CD8-positive, alpha-beta memory T cell (primary cell): ENCODE data around the gene ALKBH7. TPM values are rescaled to one million over a fixed set of nuclear protein-coding genes. Genes with fewer than 3 reads are reported as not detected.
A peak's percentile ranks its signal among the peaks of the same experiment; 100 is the strongest.
"Not testable (repeated sequence)": the region's sequence is repeated elsewhere in the genome, so short reads cannot be mapped to it uniquely, and the experiment has no call there.

Experiments used
- CTCF ChIA-PET: fragments of 350-600 bp; sonication (Branson Sonifier 250); formaldehyde crosslinking; loops from one replicate; lab custom pipeline; 2021; ENCODE audit warnings: antibody characterized with exemption; lab: Charles Lee
- POLR2A ChIA-PET: fragments of 350-600 bp; sonication (Branson Sonifier 250); formaldehyde crosslinking; loops from one replicate; lab custom pipeline; 2021; ENCODE audit warnings: antibody characterized with exemption; lab: Charles Lee
- DNase-seq, 5 donors: peaks; one replicate each; pipeline versions ENCODE4 v3.0.0 to v3.0.0-alpha.2; 2020 to 2022; ENCODE audit warnings: mixed read lengths in 1 of 5
- H3K27ac ChIP-seq: one replicate; pipeline ENCODE4 v1.7.0; 2013; ENCODE audit warnings: low read depth, mild to moderate bottlenecking, low read length, moderate library complexity
- H3K27me3 ChIP-seq: 2 replicates; pipeline ENCODE4 v1.7.0; 2013; ENCODE audit warnings: low read length, mild to moderate bottlenecking; ENCODE audit not compliant: insufficient read depth, poor library complexity, severe bottlenecking
- H3K36me3 ChIP-seq: 2 replicates; pipeline ENCODE4 v1.7.0; 2013; ENCODE audit warnings: mild to moderate bottlenecking, low read length, moderate library complexity; ENCODE audit not compliant: insufficient read depth
- H3K4me1 ChIP-seq: 2 replicates; pipeline ENCODE4 v1.7.0; 2013; ENCODE audit warnings: mild to moderate bottlenecking, low read length, moderate library complexity; ENCODE audit not compliant: insufficient read depth
- H3K4me3 ChIP-seq: 2 replicates; pipeline ENCODE4 v1.7.0; 2013; ENCODE audit warnings: mild to moderate bottlenecking, low read length
- H3K9me3 ChIP-seq: 2 replicates; pipeline ENCODE4 v1.7.0; 2013; ENCODE audit warnings: mild to moderate bottlenecking, low read length
- H3K27ac Mint-ChIP-seq, 8 donors: one replicate each; pipeline ENCODE4 v1.8.0; 2020 to 2021; ENCODE audit warnings: mixed read lengths in 8 of 8, mild to moderate bottlenecking in 6 of 8, inconsistent platforms in 3 of 8, moderate library complexity in 3 of 8
- H3K27me3 Mint-ChIP-seq, 2 donors: one replicate each; pipeline ENCODE4 v1.8.0; 2020 to 2021; ENCODE audit warnings: mixed read lengths in 2 of 2, mild to moderate bottlenecking in 1 of 2, moderate library complexity in 1 of 2
- H3K36me3 Mint-ChIP-seq, 3 donors: one replicate each; pipeline ENCODE4 v1.8.0; 2020 to 2021; ENCODE audit warnings: mixed read lengths in 3 of 3, inconsistent platforms in 1 of 3, mild to moderate bottlenecking in 1 of 3
- H3K4me1 Mint-ChIP-seq, 3 donors: one replicate each; pipeline ENCODE4 v1.8.0; 2020 to 2021; ENCODE audit warnings: mixed read lengths in 3 of 3, inconsistent platforms in 1 of 3, mild to moderate bottlenecking in 1 of 3
- H3K4me3 Mint-ChIP-seq, 7 donors: one replicate each; pipeline ENCODE4 v1.8.0; 2020 to 2021; ENCODE audit warnings: mixed read lengths in 7 of 7, mild to moderate bottlenecking in 6 of 7, moderate library complexity in 4 of 7, inconsistent platforms in 2 of 7
- H3K9me3 Mint-ChIP-seq, 5 donors: one replicate each; pipeline ENCODE4 v1.8.0; 2020 to 2022; ENCODE audit warnings: mixed read lengths in 5 of 5, mild to moderate bottlenecking in 3 of 5, moderate library complexity in 2 of 5, inconsistent platforms in 1 of 5
- polyA plus RNA-seq: library from polyadenylated mRNA; unstranded; fragments of 300-500 nt; fragmentation: Illumina TruSeq; gene quantifications from one replicate; pipeline ENCODE4 v1.2.3, GENCODE V29; 2021
- total RNA-seq, 2 experiments: library from RNA; stranded (reverse); gene quantifications; one replicate each; pipeline ENCODE4 v1.2.3, GENCODE V29; 2021

Gene ALKBH7
- total and polyA plus RNA-seq, 3 experiments from 2014 or later = 25.5 to 82.2 (median 34.3) TPM

DNA sequence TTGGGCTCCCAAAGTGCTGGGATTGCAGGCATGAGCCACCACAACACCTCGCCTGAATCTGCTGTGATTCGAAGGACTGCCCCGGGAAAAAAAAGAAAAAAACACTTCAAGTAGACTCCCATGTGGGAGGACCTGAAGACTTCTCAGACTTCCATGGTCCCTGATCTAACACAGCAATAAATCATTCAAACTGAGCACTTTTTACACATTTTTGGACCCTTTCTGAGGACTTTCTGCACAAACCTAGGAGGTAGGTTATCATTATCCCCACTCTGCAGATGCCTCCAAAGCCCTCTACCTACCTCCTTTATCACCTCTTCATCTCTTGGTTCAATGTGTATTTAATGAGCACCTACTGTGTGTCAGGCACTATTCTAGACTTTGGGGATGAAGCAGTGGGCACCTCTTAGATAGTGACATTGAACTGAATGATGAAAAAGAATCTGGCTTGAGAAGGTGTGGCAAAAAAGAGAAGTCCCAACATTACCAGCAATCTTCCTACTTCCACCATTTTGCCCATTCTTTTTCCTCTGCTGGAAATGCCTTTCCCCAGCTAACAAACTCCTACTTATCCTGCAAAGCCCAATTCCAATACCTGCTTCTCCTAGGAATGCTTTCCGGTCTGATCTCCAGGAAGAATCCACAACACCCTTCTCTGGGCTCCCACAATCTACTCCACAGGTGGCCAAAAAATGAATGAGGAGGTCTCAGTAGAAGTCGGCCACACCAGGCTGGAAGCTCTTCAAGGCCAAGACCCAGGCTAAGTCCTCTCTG lies 12.8 kb upstream of the ALKBH7 start:
- H3K4me1 Mint-ChIP-seq = peaks cover 17 to 28% (median 22%) of the 10 kb centered on the region in 3 donors
- H3K27ac Mint-ChIP-seq = no peak overlapping the region
- POLR2A ChIA-PET = interaction anchor here (0.7 kb wide), 1 partner anchor 378 kb away, joined by 4 read pairs; no protein-coding TSS in a partner anchor
- H3K27me3 Mint-ChIP-seq = no peaks in the 10 kb centered on the region
- CTCF ChIA-PET = no interaction called here
- H3K9me3 Mint-ChIP-seq = no peaks in the 10 kb centered on the region
- H3K9me3 ChIP-seq = no peaks in the 10 kb centered on the region
- H3K36me3 Mint-ChIP-seq = peaks cover 0 to 33% (median 0%) of the 10 kb centered on the region in 3 donors
- H3K4me1 ChIP-seq = peaks cover 16% of the 10 kb centered on the region
- no peaks in the 10 kb centered on the region for H3K27me3 ChIP-seq
- H3K4me3 ChIP-seq = no peak overlapping the region
- DNase-seq = no peak
- H3K36me3 ChIP-seq = peaks cover 8% of the 10 kb centered on the region
- H3K27ac ChIP-seq = no peak overlapping the region
- peak overlapping the region in 1 of 7 donors; percentile 16 for H3K4me3 Mint-ChIP-seq

- not testable (repeated sequence) for H3K9me3 Mint-ChIP-seq, H3K27ac Mint-ChIP-seq, DNase-seq, H3K27ac ChIP-seq, H3K9me3 ChIP-seq, H3K4me3 ChIP-seq, H3K27me3 Mint-ChIP-seq, H3K27me3 ChIP-seq
- ChIA-PET CTCF (interaction anchor here (1.4 kb wide), 1 partner anchor 12 kb away, joined by 13 read pairs; the partner anchor contains the start of gene ALKBH7), POLR2A (interaction anchor here (0.7 kb wide), 1 partner anchor 379 kb away, joined by 4 read pairs; no protein-coding TSS in a partner anchor)
- peaks cover 0 to 40% (median 0%) of the 10 kb centered on the region in 3 donors for H3K36me3 Mint-ChIP-seq
- H3K4me3 Mint-ChIP-seq = peak overlapping the region in 2 of 7 donors; percentile 95
- H3K4me1 ChIP-seq = peaks cover 16% of the 10 kb centered on the region
- peaks cover 12% of the 10 kb centered on the region for H3K36me3 ChIP-seq
- peaks cover 17 to 28% (median 22%) of the 10 kb centered on the region in 3 donors for H3K4me1 Mint-ChIP-seq
Measured at GRCh38 chr19:6360445-6360844, 12.1 kb upstream of the ALKBH7 start.

GRCh38 chr19:6360857-6361216 lies 11.8 kb upstream of the ALKBH7 start:
- H3K9me3 Mint-ChIP-seq, H3K27me3 Mint-ChIP-seq, DNase-seq, H3K27me3 ChIP-seq, H3K9me3 ChIP-seq: not testable (repeated sequence)
- peak overlapping the region in 6 of 7 donors; percentile 86 to 98 (median 95) for H3K4me3 Mint-ChIP-seq
- H3K27ac ChIP-seq = peak overlapping the region; percentile 85
- ChIA-PET CTCF (interaction anchor here (1.4 kb wide), 1 partner anchor 12 kb away, joined by 13 read pairs; the partner anchor contains the start of gene ALKBH7), POLR2A (interaction anchor here (0.6 to 2.0 kb wide), 4 partner anchors 12 to 64 kb away, joined by 3 to 22 read pairs (median 7); partner anchors contain the start of genes ALKBH7, GTF2F1 and KHSRP)
- peaks cover 16% of the 10 kb centered on the region for H3K4me1 ChIP-seq
- peak overlapping the region; percentile 71 for H3K4me3 ChIP-seq
- H3K36me3 Mint-ChIP-seq = peaks cover 0 to 44% (median 0%) of the 10 kb centered on the region in 3 donors
- H3K36me3 ChIP-seq = peaks cover 16% of the 10 kb centered on the region
- H3K27ac Mint-ChIP-seq = peak overlapping the region in 4 of 8 donors; percentile 46 to 95 (median 92)
- peaks cover 17 to 28% (median 22%) of the 10 kb centered on the region in 3 donors for H3K4me1 Mint-ChIP-seq

DNA sequence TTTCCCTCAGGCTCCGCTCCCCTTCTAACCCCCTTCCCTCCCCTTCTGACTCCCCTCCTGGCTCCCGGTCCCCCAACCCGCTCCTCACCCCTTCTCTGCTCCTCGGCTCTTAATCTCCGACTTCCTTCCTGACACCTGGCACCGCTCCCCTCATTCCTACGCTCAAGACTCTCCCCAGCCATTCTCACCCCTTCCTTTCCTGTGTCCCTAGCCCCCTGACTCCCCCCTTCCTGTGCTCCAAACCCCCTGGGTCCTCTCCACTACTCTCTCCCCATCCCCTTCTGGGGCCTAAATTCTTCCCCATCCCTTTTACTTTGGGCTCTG lies 10.6 kb upstream of the ALKBH7 start:
- no peak for DNase-seq
- ChIA-PET CTCF (interaction anchor here (2.1 kb wide), 1 partner anchor 10 kb away, joined by 9 read pairs; the partner anchor contains the start of gene ALKBH7), POLR2A (interaction anchor here (0.6 to 2.0 kb wide), 3 partner anchors 10 to 63 kb away, joined by 4 to 22 read pairs (median 10); partner anchors contain the start of genes ALKBH7 and KHSRP)
- Histone ChIP-seq H3K27ac (peak overlapping the region; percentile 85), H3K4me3 (peak overlapping the region; percentile 71), H3K36me3 (peaks cover 24% of the 10 kb centered on the region), H3K27me3 (no peaks in the 10 kb centered on the region), H3K4me1 (peaks cover 16% of the 10 kb centered on the region), H3K9me3 (no peaks in the 10 kb centered on the region)
- H3K4me1 Mint-ChIP-seq = peaks cover 17 to 28% (median 22%) of the 10 kb centered on the region in 3 donors
- peaks cover 0 to 50% (median 0%) of the 10 kb centered on the region in 3 donors for H3K36me3 Mint-ChIP-seq
- H3K27ac Mint-ChIP-seq = peak overlapping the region; percentile 89 to 98 (median 92)
- H3K4me3 Mint-ChIP-seq = peak overlapping the region; percentile 86 to 98 (median 95)
- H3K9me3 Mint-ChIP-seq = no peaks in the 10 kb centered on the region
- H3K27me3 Mint-ChIP-seq = no peaks in the 10 kb centered on the region

GRCh38 chr19:6362351-6362801 lies 10.2 kb upstream of the ALKBH7 start:
- POLR2A ChIA-PET = interaction anchor here (0.6 to 2.0 kb wide), 3 partner anchors 9 to 62 kb away, joined by 4 to 22 read pairs (median 10); partner anchors contain the start of genes ALKBH7 and KHSRP
- H3K27me3 Mint-ChIP-seq = no peaks in the 10 kb centered on the region
- H3K4me1 ChIP-seq = peaks cover 16% of the 10 kb centered on the region
- H3K27me3 ChIP-seq = no peaks in the 10 kb centered on the region
- H3K4me3 ChIP-seq = peak overlapping the region; percentile 71
- H3K27ac Mint-ChIP-seq = peak overlapping the region; percentile 89 to 98 (median 92)
- H3K36me3 Mint-ChIP-seq = peaks cover 0 to 49% (median 0%) of the 10 kb centered on the region in 3 donors
- peak; percentile 19 to 72 (median 66) for DNase-seq
- H3K4me1 Mint-ChIP-seq = peaks cover 17 to 28% (median 22%) of the 10 kb centered on the region in 3 donors
- H3K27ac ChIP-seq = peak overlapping the region; percentile 85
- CTCF ChIA-PET = interaction anchor here (2.1 kb wide), 1 partner anchor 10 kb away, joined by 9 read pairs; the partner anchor contains the start of gene ALKBH7
- no peaks in the 10 kb centered on the region for H3K9me3 ChIP-seq
- peak overlapping the region; percentile 86 to 98 (median 95) for H3K4me3 Mint-ChIP-seq
- no peaks in the 10 kb centered on the region for H3K9me3 Mint-ChIP-seq
- peaks cover 24% of the 10 kb centered on the region for H3K36me3 ChIP-seq

DNA sequence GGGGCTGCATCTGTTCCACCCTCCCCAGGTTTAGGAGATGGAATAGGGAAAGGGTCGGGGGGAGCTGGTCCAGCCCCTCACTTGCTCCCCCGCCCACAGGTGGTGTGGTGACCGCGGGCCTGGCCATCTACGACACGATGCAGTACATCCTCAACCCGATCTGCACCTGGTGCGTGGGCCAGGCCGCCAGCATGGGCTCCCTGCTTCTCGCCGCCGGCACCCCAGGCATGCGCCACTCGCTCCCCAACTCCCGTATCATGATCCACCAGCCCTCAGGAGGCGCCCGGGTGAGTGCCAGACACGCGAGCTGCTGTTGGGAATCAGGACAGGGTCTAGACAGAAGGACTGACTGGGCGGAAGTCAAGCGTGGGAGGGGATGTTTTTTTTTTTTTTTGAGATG lies 8.2 kb upstream of the ALKBH7 start:
- CTCF ChIA-PET = no interaction called here
- peak overlapping the region in 1 of 8 donors; percentile 54 for H3K27ac Mint-ChIP-seq

DNA sequence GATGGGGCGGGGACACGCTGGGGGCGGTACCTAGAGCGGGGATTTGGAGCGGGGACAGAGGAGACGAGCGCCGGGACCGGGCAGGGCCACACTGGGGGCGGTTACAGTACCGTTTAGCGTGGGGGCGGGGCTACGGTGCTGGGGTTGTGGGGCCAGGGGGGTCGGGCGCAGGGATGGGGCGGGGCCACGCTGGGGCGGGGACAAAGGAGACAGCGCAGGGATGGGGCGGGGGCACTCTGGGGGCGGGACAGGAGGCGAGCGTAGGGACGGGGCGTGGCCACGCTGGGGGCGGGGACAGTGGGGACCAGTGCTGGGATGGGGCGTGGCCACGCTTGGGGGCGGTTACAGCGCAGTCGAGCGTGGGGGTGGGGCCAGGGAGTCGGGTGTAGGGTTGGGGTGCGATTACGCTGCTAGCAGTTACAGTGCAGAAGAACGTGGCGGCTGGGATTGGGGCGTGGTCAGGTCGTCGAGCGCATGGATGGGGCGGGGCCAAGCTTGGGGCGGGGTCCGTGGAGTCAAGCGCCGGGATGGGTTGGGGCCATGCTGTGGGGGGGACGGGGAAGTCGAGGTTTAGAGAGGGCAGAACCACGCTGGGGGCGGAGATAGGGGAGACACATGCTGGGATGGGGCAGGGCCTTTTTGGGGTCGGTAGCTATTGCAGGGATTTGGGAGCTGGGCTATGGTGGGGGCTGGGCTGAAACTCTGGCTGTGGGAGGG lies 660 bp downstream of the ALKBH7 start:
- peaks cover 6% of the 10 kb centered on the region for H3K36me3 ChIP-seq
- POLR2A ChIA-PET = interaction anchor here (0.6 to 2.3 kb wide), 8 partner anchors 10 to 399 kb away, joined by 3 to 22 read pairs (median 6); partner anchors contain the start of genes CLPP, DENND1C, GTF2F1 and KHSRP

More for the DNA sequence above, 8.2 kb upstream of the ALKBH7 start:
- no peaks in the 10 kb centered on the region for H3K27me3 ChIP-seq
- H3K9me3 ChIP-seq = no peaks in the 10 kb centered on the region
- no peak overlapping the region for H3K4me3 ChIP-seq
- H3K27ac ChIP-seq = no peak overlapping the region
- peaks cover 17 to 28% (median 18%) of the 10 kb centered on the region in 3 donors for H3K4me1 Mint-ChIP-seq
- no peaks in the 10 kb centered on the region for H3K9me3 Mint-ChIP-seq
- H3K4me3 Mint-ChIP-seq = peak overlapping the region in 2 of 7 donors; percentile 43 to 51
- H3K27me3 Mint-ChIP-seq = no peaks in the 10 kb centered on the region
- peaks cover 39% of the 10 kb centered on the region for H3K36me3 ChIP-seq
- H3K4me1 ChIP-seq = peaks cover 16% of the 10 kb centered on the region
- peaks cover 0 to 62% (median 3%) of the 10 kb centered on the region in 3 donors for H3K36me3 Mint-ChIP-seq
- POLR2A ChIA-PET = interaction anchor here (1.6 kb wide), 1 partner anchor 8 kb away, joined by 8 read pairs; the partner anchor contains the start of gene ALKBH7
- peak in 1 of 5 donors; percentile 45 for DNase-seq

More for the DNA sequence above, 660 bp downstream of the ALKBH7 start:
- peak overlapping the region; percentile 88 for H3K27ac ChIP-seq
- Mint-ChIP-seq H3K27ac (peak overlapping the region; percentile 82 to 97 (median 92)), H3K9me3 (no peaks in the 10 kb centered on the region), H3K4me1 (peaks cover 9 to 17% (median 10%) of the 10 kb centered on the region in 3 donors), H3K27me3 (no peaks in the 10 kb centered on the region), H3K4me3 (peak overlapping the region; percentile 82 to 96 (median 91)), H3K36me3 (peaks cover 0 to 21% (median under 1%) of the 10 kb centered on the region in 3 donors)
- H3K9me3 ChIP-seq = no peaks in the 10 kb centered on the region
- peak; percentile 94 to 99 (median 95) for DNase-seq
- CTCF ChIA-PET = interaction anchor here (0.9 to 1.8 kb wide), 4 partner anchors 10 to 1165 kb away, joined by 3 to 13 read pairs (median 7); partner anchors contain the start of gene CLPP
- no peaks in the 10 kb centered on the region for H3K27me3 ChIP-seq
- H3K4me1 ChIP-seq = peaks cover 14% of the 10 kb centered on the region
- peak overlapping the region; percentile 75 for H3K4me3 ChIP-seq
